Neural cell (in vitro differentiated cells): ENCODE data around the gene ANTXR1. TPM values are rescaled to one million over a fixed set of nuclear protein-coding genes. Genes with fewer than 3 reads are reported as not detected.

Source experiments
- H2AFZ ChIP-seq: fragments of 200-600, 300-800 bp; sonication (generic), shearing (Covaris generic); 2 replicates; pipeline ENCODE4 v1.6.0; 2014; ENCODE audit warnings: low read depth, mild to moderate bottlenecking, antibody characterized with exemption, low read length, moderate library complexity
- H3F3A ChIP-seq: fragments of 200-600 bp; shearing (Covaris generic); 2 replicates; pipeline ENCODE4 v1.6.1; 2016; ENCODE audit warnings: mild to moderate bottlenecking, moderate library complexity, mixed read lengths, antibody characterized with exemption, low read length; ENCODE audit not compliant: insufficient read depth, poor library complexity, severe bottlenecking
- H3K27ac ChIP-seq: fragments of 200-600, 300-800 bp; sonication (generic), shearing (Covaris generic); 2 replicates; pipeline ENCODE4 v1.5.1; 2014; ENCODE audit warnings: mild to moderate bottlenecking, low read length, moderate library complexity
- H3K27me3 ChIP-seq: fragments of 300-800, 200-600 bp; sonication (generic), shearing (Covaris generic); 2 replicates; pipeline ENCODE4 v1.6.0; 2014; ENCODE audit warnings: mild to moderate bottlenecking, low read depth, low read length, moderate library complexity; ENCODE audit not compliant: insufficient read depth
- H3K36me3 ChIP-seq: fragments of 300-800, 200-600 bp; sonication (generic), shearing (Covaris generic); 2 replicates; pipeline ENCODE4 v1.5.1; 2014; ENCODE audit warnings: mild to moderate bottlenecking, antibody characterized with exemption, low read length, moderate library complexity; ENCODE audit not compliant: insufficient read depth
- H3K4me2 ChIP-seq: fragments of 300-800, 200-600 bp; sonication (generic), shearing (Covaris generic); 2 replicates; pipeline ENCODE4 v1.6.0; 2014; ENCODE audit warnings: mild to moderate bottlenecking, low read length
- H3K4me3 ChIP-seq: fragments of 300-800, 200-600 bp; sonication (generic), shearing (Covaris generic); 2 replicates; pipeline ENCODE4 v1.5.1; 2014; ENCODE audit warnings: mild to moderate bottlenecking, low read length, moderate library complexity
- H3K79me2 ChIP-seq: fragments of 200-600 bp; shearing (Covaris generic); replicated peaks from 2 replicates; pipeline ENCODE4 v1.6.0; 2014; ENCODE audit warnings: mild to moderate bottlenecking, low read length, moderate library complexity; ENCODE audit not compliant: insufficient read depth
- H3K9ac ChIP-seq: fragments of 300-800, 200-600 bp; sonication (generic), shearing (Covaris generic); 2 replicates; pipeline ENCODE4 v1.6.1; 2016; ENCODE audit warnings: mild to moderate bottlenecking, low read length, mixed read lengths
- H3K9me2 ChIP-seq: fragments of 200-600 bp; shearing (Covaris generic); 2 replicates; pipeline ENCODE4 v1.6.1; 2016; ENCODE audit warnings: mild to moderate bottlenecking, low read length, mixed read lengths; ENCODE audit not compliant: insufficient read depth
- H3K9me3 ChIP-seq: fragments of 200-600, 300-800 bp; sonication (generic), shearing (Covaris generic); 2 replicates; pipeline ENCODE4 v1.6.1; 2016; ENCODE audit warnings: mild to moderate bottlenecking, mixed run types, low read length, moderate library complexity, mixed read lengths
- H4K20me1 ChIP-seq: fragments of 200-600 bp; shearing (Covaris generic); 2 replicates; pipeline ENCODE4 v1.6.1; 2016; ENCODE audit warnings: mild to moderate bottlenecking, mixed run types; ENCODE audit not compliant: insufficient read depth
- EP300 ChIP-seq: fragments of 450-650 bp; conservative IDR thresholded peaks from 2 replicates; pipeline ENCODE4 v1.6.1; 2014; ENCODE audit warnings: antibody characterized with exemption, mild to moderate bottlenecking, moderate library complexity; ENCODE audit not compliant: poor library complexity, severe bottlenecking
- EZH2 ChIP-seq: fragments of 200-600, 300-800 bp; shearing (Covaris generic), sonication (generic); IDR thresholded peaks from 2 replicates; pipeline ENCODE4 v1.6.1; 2014; ENCODE audit warnings: antibody characterized with exemption, low read length, borderline replicate concordance, mild to moderate bottlenecking; ENCODE audit not compliant: insufficient read depth, poor library complexity, severe bottlenecking
- MXI1 ChIP-seq: fragments of 450-650 bp; conservative IDR thresholded peaks from 2 replicates; pipeline ENCODE4 v1.6.1; 2014; ENCODE audit warnings: antibody characterized with exemption, mild to moderate bottlenecking; ENCODE audit not compliant: poor library complexity, severe bottlenecking
- POLR2AphosphoS5 ChIP-seq: IDR thresholded peaks from 2 replicates; pipeline ENCODE4 v1.6.1; 2012
- RAD21 ChIP-seq: fragments of 450-650 bp; conservative IDR thresholded peaks from 2 replicates; pipeline ENCODE4 v1.6.1; 2014; ENCODE audit warnings: antibody characterized with exemption, mild to moderate bottlenecking, moderate library complexity
- SMC3 ChIP-seq: fragments of 450-650 bp; conservative IDR thresholded peaks from 2 replicates; pipeline ENCODE4 v1.6.1; 2014; ENCODE audit warnings: antibody characterized with exemption, mild to moderate bottlenecking, moderate library complexity; ENCODE audit not compliant: poor library complexity
- TAF1 ChIP-seq: IDR thresholded peaks from 2 replicates; pipeline ENCODE4 v1.6.1; 2012; ENCODE audit warnings: low read depth
- polyA plus RNA-seq: library from polyadenylated mRNA; depleted of rRNA; stranded (reverse); fragments of >200 nt; gene quantifications from 2 replicates; pipeline ENCODE4 v1.2.3, GENCODE V29; 2014
- TF ChIP-seq, protein P1 (sequence below): fragments of 450-650 bp; IDR thresholded peaks from 2 replicates; pipeline ENCODE4 v1.5.1; 2014; ENCODE audit warnings: antibody characterized with exemption, mild to moderate bottlenecking, moderate library complexity; ENCODE audit not compliant: poor library complexity, severe bottlenecking
- TF ChIP-seq, protein P2 (sequence below): IDR thresholded peaks from 2 replicates; pipeline ENCODE4 v1.6.1; 2012; ENCODE audit warnings: borderline replicate concordance

Gene ANTXR1
- polyA plus RNA-seq, 1 donor from 2014 or later: 4.9 TPM

DNA sequence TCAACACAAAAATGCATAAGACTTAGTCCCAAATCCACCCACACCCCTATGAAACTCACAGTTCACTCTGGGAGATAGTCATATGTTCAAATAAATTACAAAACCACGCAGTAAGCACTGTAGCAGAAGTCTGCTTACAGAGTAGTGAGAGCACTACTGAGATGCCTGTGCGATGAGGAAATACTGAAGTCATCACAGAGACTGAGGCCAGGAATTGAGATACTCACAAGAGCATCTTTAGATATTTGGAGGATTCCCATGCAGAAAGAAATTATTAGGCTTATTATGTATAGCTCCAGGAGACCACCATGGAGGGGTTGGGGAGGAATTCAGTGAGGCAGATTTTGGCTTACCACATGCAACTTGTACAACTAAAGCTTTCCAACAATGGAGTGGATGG, 82.3 kb downstream of the ANTXR1 start:
- H3K9me3 ChIP-seq: no peaks in the 10 kb centered on the region
- H2AFZ ChIP-seq: no peak overlapping the region
- TF ChIP-seq POLR2AphosphoS5 (no peak), EZH2 (no peak), MXI1 (no peak), SMC3 (no peak), EP300 (no peak), RAD21 (no peak), TAF1 (no peak)
- TF ChIP-seq, protein P1, sequence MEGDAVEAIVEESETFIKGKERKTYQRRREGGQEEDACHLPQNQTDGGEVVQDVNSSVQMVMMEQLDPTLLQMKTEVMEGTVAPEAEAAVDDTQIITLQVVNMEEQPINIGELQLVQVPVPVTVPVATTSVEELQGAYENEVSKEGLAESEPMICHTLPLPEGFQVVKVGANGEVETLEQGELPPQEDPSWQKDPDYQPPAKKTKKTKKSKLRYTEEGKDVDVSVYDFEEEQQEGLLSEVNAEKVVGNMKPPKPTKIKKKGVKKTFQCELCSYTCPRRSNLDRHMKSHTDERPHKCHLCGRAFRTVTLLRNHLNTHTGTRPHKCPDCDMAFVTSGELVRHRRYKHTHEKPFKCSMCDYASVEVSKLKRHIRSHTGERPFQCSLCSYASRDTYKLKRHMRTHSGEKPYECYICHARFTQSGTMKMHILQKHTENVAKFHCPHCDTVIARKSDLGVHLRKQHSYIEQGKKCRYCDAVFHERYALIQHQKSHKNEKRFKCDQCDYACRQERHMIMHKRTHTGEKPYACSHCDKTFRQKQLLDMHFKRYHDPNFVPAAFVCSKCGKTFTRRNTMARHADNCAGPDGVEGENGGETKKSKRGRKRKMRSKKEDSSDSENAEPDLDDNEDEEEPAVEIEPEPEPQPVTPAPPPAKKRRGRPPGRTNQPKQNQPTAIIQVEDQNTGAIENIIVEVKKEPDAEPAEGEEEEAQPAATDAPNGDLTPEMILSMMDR: no peak
- TF ChIP-seq, protein P2, sequence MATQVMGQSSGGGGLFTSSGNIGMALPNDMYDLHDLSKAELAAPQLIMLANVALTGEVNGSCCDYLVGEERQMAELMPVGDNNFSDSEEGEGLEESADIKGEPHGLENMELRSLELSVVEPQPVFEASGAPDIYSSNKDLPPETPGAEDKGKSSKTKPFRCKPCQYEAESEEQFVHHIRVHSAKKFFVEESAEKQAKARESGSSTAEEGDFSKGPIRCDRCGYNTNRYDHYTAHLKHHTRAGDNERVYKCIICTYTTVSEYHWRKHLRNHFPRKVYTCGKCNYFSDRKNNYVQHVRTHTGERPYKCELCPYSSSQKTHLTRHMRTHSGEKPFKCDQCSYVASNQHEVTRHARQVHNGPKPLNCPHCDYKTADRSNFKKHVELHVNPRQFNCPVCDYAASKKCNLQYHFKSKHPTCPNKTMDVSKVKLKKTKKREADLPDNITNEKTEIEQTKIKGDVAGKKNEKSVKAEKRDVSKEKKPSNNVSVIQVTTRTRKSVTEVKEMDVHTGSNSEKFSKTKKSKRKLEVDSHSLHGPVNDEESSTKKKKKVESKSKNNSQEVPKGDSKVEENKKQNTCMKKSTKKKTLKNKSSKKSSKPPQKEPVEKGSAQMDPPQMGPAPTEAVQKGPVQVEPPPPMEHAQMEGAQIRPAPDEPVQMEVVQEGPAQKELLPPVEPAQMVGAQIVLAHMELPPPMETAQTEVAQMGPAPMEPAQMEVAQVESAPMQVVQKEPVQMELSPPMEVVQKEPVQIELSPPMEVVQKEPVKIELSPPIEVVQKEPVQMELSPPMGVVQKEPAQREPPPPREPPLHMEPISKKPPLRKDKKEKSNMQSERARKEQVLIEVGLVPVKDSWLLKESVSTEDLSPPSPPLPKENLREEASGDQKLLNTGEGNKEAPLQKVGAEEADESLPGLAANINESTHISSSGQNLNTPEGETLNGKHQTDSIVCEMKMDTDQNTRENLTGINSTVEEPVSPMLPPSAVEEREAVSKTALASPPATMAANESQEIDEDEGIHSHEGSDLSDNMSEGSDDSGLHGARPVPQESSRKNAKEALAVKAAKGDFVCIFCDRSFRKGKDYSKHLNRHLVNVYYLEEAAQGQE: no peak
- H3K27me3 ChIP-seq: no peaks in the 10 kb centered on the region
- H3K36me3 ChIP-seq: peaks cover 13% of the 10 kb centered on the region
- no peak overlapping the region for H3K4me2 ChIP-seq
- H3K27ac ChIP-seq: no peak overlapping the region
- H3K4me3 ChIP-seq: no peak overlapping the region
- no peaks in the 10 kb centered on the region for H3K9me2 ChIP-seq
- H3K9ac ChIP-seq: no peak overlapping the region
- H3K79me2 ChIP-seq: no peaks in the 10 kb centered on the region
- H4K20me1 ChIP-seq: no peaks in the 10 kb centered on the region
- no peaks in the 10 kb centered on the region for H3F3A ChIP-seq

DNA sequence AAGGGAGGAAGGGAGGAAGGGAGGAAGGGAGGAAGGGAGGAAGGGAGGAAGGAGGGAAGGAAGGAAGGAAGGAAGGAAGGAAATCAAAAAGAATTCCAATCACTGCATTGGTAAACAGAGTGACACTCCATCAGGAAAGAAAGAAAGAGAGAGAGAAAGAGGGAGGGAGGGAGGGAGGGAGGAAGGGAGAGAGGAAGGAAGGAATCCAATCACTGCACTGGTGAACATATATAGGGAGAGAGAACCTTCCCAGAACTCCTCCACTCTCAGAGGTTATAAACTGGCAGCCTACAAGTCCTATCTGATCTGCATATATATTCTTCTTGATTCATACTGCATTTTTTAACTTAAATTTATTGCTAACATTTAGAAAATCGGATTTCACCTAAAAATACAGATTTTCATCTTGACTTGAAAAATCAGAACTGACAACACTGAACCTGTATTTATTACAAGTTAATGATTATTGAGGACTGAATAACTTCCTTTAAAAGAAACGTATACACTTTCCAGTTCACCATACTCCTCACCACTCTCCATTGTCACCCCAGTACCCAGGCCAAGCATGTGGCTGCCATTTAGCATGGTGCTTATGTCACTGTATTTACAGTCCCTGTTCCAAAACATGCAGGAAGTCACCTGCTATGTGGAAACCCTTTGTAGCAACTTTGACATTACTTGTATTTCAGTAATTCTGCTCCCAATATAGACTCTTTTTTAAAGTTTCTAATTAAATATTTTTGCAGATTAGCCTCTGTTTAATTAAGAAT, 83.5 kb downstream of the ANTXR1 start:
- no peak overlapping the region for H2AFZ ChIP-seq
- TF ChIP-seq EP300 (no peak), EZH2 (no peak), RAD21 (no peak), TAF1 (no peak)
- TF ChIP-seq, protein P1: no peak
- H3K27me3 ChIP-seq: no peaks in the 10 kb centered on the region
- no peaks in the 10 kb centered on the region for H3F3A ChIP-seq
- H4K20me1 ChIP-seq: no peaks in the 10 kb centered on the region
- no peak overlapping the region for H3K27ac ChIP-seq
- H3K9me2 ChIP-seq: no peaks in the 10 kb centered on the region
- no peaks in the 10 kb centered on the region for H3K9me3 ChIP-seq
- no peak overlapping the region for H3K4me2 ChIP-seq
- H3K9ac ChIP-seq: no peak overlapping the region
- no peaks in the 10 kb centered on the region for H3K79me2 ChIP-seq
- H3K36me3 ChIP-seq: peaks cover 13% of the 10 kb centered on the region
- no peak overlapping the region for H3K4me3 ChIP-seq
